HEK293 (cell line): ENCODE measurements around the gene CNN2.
A peak's percentile ranks its signal among the peaks of the same experiment; 100 is the strongest.

Experiments used
- CTCF ChIA-PET: fragments of 350-600 bp; formaldehyde crosslinking; extraction: SDS; loops from one replicate; lab custom pipeline; 2021; ENCODE audit warnings: antibody characterized with exemption; lab: Yijun Ruan, JAX
- POLR2A ChIA-PET: fragments of 300-600 bp; formaldehyde crosslinking; extraction: SDS; loops from one replicate; lab custom pipeline; 2020; ENCODE audit warnings: antibody characterized with exemption, inconsistent platforms; lab: Yijun Ruan, JAX
- H3K27ac ChIP-seq: fragments of 200-500 bp; sonication (Bioruptor generic); 2 replicates; pipeline ENCODE4 v1.5.1; 2014; ENCODE audit warnings: low read depth, low read length, control low read depth, inconsistent platforms; ENCODE audit errors: extremely low read depth
- H3K36me3 ChIP-seq, 2 experiments: fragments of 200-500 bp in 1 of 2; sonication (Bioruptor generic) in 1 of 2; 1 replicate in 1 of 2; 2 replicates in 1 of 2; pipeline ENCODE4 v1.5.1; 2014 to 2017; ENCODE audit warnings: inconsistent platforms in 2 of 2, low read length in 2 of 2; ENCODE audit not compliant: control insufficient read depth in 2 of 2, insufficient read depth in 1 of 2
- H3K4me1 ChIP-seq: fragments of 200-500 bp; sonication (Bioruptor generic); 2 replicates; pipeline ENCODE4 v1.5.1; 2014; ENCODE audit warnings: mild to moderate bottlenecking, low read length, inconsistent platforms; ENCODE audit not compliant: control insufficient read depth, insufficient read depth
- H3K4me3 ChIP-seq: 2 replicates; pipeline ENCODE4 v1.5.1; 2011; ENCODE audit warnings: low read depth, mild to moderate bottlenecking, control low read depth, low read length, moderate library complexity
- H3K9me3 ChIP-seq: fragments of 200-500 bp; sonication (Bioruptor generic); 2 replicates; pipeline ENCODE4 v1.5.1; 2014; ENCODE audit warnings: low read depth, low read length, inconsistent platforms; ENCODE audit not compliant: control insufficient read depth, insufficient read depth
- CTCF ChIP-seq: fragments of 450-650 bp; formaldehyde crosslinking; IDR thresholded peaks from 2 replicates; pipeline ENCODE4 v1.5.1; 2016; ENCODE audit warnings: missing biosample characterization, missing genetic modification characterization
- ELK4 ChIP-seq: IDR thresholded peaks from 2 replicates; pipeline ENCODE4 v1.6.1; 2011; ENCODE audit warnings: mild to moderate bottlenecking, low read depth, low read length, borderline replicate concordance
- GLIS1 ChIP-seq: fragments of 450-650 bp; formaldehyde crosslinking; IDR thresholded peaks from 2 replicates; pipeline ENCODE4 v1.5.1; 2016; ENCODE audit warnings: missing biosample characterization, missing genetic modification characterization
- OVOL3 ChIP-seq: fragments of 450-650 bp; formaldehyde crosslinking; IDR thresholded peaks from 2 replicates; pipeline ENCODE4 v1.5.1; 2016; ENCODE audit warnings: missing biosample characterization, missing genetic modification characterization
- PATZ1 ChIP-seq: fragments of 450-650 bp; formaldehyde crosslinking; IDR thresholded peaks from 2 replicates; pipeline ENCODE4 v1.5.1; 2016; ENCODE audit warnings: missing biosample characterization, missing genetic modification characterization
- PBX3 ChIP-seq: sonication (generic); formaldehyde crosslinking; IDR thresholded peaks from 2 replicates; pipeline ENCODE4 v1.8.1; 2022; ENCODE audit warnings: mild to moderate bottlenecking, moderate library complexity, missing genetic modification reagents
- PRDM4 ChIP-seq: fragments of 450-650 bp; formaldehyde crosslinking; IDR thresholded peaks from 2 replicates; pipeline ENCODE4 v1.5.1; 2017; ENCODE audit warnings: missing biosample characterization, missing genetic modification characterization
- SCRT2 ChIP-seq: fragments of 450-650 bp; formaldehyde crosslinking; IDR thresholded peaks from 2 replicates; pipeline ENCODE4 v1.5.1; 2016; ENCODE audit warnings: missing biosample characterization, missing genetic modification characterization
- TCF7L2 ChIP-seq: IDR thresholded peaks from 2 replicates; pipeline ENCODE4 v1.6.1; 2011; ENCODE audit warnings: low read depth, mild to moderate bottlenecking, inconsistent platforms, low read length, moderate library complexity, borderline replicate concordance
- YY1 ChIP-seq: fragments of 450-650 bp; formaldehyde crosslinking; IDR thresholded peaks from 2 replicates; pipeline ENCODE4 v1.5.1; 2018; ENCODE audit warnings: missing biosample characterization, missing genetic modification characterization
- ZBTB7A ChIP-seq: fragments of 450-650 bp; formaldehyde crosslinking; IDR thresholded peaks from 2 replicates; pipeline ENCODE4 v1.5.1; 2016; ENCODE audit warnings: low read depth, missing biosample characterization, missing genetic modification characterization
- ZFP69B ChIP-seq: fragments of 450-650 bp; formaldehyde crosslinking; IDR thresholded peaks from 2 replicates; pipeline ENCODE4 v1.5.1; 2016; ENCODE audit warnings: missing biosample characterization, missing genetic modification characterization
- ZNF140 ChIP-seq: fragments of 450-650 bp; formaldehyde crosslinking; IDR thresholded peaks from 2 replicates; pipeline ENCODE4 v1.5.1; 2016; ENCODE audit warnings: missing biosample characterization, missing genetic modification characterization
- ZNF169 ChIP-seq: fragments of 450-650 bp; formaldehyde crosslinking; IDR thresholded peaks from 2 replicates; pipeline ENCODE4 v1.5.1; 2016; ENCODE audit warnings: missing biosample characterization, missing genetic modification characterization
- ZNF184 ChIP-seq: fragments of 450-650 bp; IDR thresholded peaks from 2 replicates; pipeline ENCODE4 v1.5.1; 2018; ENCODE audit warnings: missing biosample characterization, mild to moderate bottlenecking, missing genetic modification characterization
- ZNF211 ChIP-seq: fragments of 450-650 bp; formaldehyde crosslinking; IDR thresholded peaks from 2 replicates; pipeline ENCODE4 v1.5.1; 2016; ENCODE audit warnings: low read depth, missing biosample characterization, missing genetic modification characterization
- ZNF221 ChIP-seq: fragments of 450-650 bp; formaldehyde crosslinking; IDR thresholded peaks from 2 replicates; pipeline ENCODE4 v1.5.1; 2017; ENCODE audit warnings: missing biosample characterization, missing genetic modification characterization, borderline replicate concordance
- ZNF311 ChIP-seq: fragments of 450-650 bp; formaldehyde crosslinking; IDR thresholded peaks from 2 replicates; pipeline ENCODE4 v1.5.1; 2017; ENCODE audit warnings: missing biosample characterization, missing genetic modification characterization, borderline replicate concordance
- ZNF324 ChIP-seq: fragments of 450-650 bp; formaldehyde crosslinking; IDR thresholded peaks from 2 replicates; pipeline ENCODE4 v1.5.1; 2016; ENCODE audit warnings: missing biosample characterization, missing genetic modification characterization
- ZNF335 ChIP-seq: fragments of 450-650 bp; formaldehyde crosslinking; conservative IDR thresholded peaks from 2 replicates; pipeline ENCODE4 v1.5.1; 2016; ENCODE audit warnings: missing biosample characterization, missing genetic modification characterization
- ZNF473 ChIP-seq: fragments of 450-650 bp; formaldehyde crosslinking; IDR thresholded peaks from 2 replicates; pipeline ENCODE4 v1.5.1; 2017; ENCODE audit warnings: missing biosample characterization, missing genetic modification characterization
- ZNF544 ChIP-seq: fragments of 450-650 bp; formaldehyde crosslinking; IDR thresholded peaks from 2 replicates; pipeline ENCODE4 v1.5.0; 2017; ENCODE audit warnings: missing biosample characterization, missing genetic modification characterization
- ZNF658 ChIP-seq: fragments of 450-650 bp; formaldehyde crosslinking; IDR thresholded peaks from 2 replicates; pipeline ENCODE4; 2016; ENCODE audit warnings: missing biosample characterization, missing genetic modification characterization
- ZNF776 ChIP-seq: fragments of 450-650 bp; formaldehyde crosslinking; IDR thresholded peaks from 2 replicates; pipeline ENCODE4 v1.5.0; 2017; ENCODE audit warnings: missing biosample characterization, missing genetic modification characterization, borderline replicate concordance
- ZNF777 ChIP-seq: fragments of 450-650 bp; formaldehyde crosslinking; IDR thresholded peaks from 2 replicates; pipeline ENCODE4 v1.5.1; 2017; ENCODE audit warnings: missing biosample characterization, missing genetic modification characterization, borderline replicate concordance
- ZSCAN30 ChIP-seq: fragments of 450-650 bp; IDR thresholded peaks from 2 replicates; pipeline ENCODE4 v1.5.1; 2018; ENCODE audit warnings: missing biosample characterization, mild to moderate bottlenecking, missing genetic modification characterization, moderate library complexity

Gene CNN2

GRCh38 chr19:988081-988480, 38.3 kb upstream of the CNN2 start (continued):
- no peak for TF ChIP-seq ZNF544
- no peak for TF ChIP-seq ZNF140 (tag by site-specific recombination)
- peak; percentile 55 for TF ChIP-seq GLIS1 (tag by site-specific recombination)
- TF ChIP-seq ZNF658 (tag by site-specific recombination) = no peak
- TF ChIP-seq ZNF221 (tag by site-specific recombination) = no peak
- TF ChIP-seq PBX3 = no peak
- TF ChIP-seq ZNF211 (tag by site-specific recombination) = no peak

- Histone ChIP-seq H3K4me1 (peaks cover 2% of the 10 kb centered on the region; the same call in 1 of the 2 replicates), H3K36me3 (peaks cover 9 to 70% of the 10 kb centered on the region in 2 experiments; a peak in 2 of 3 replicates), H3K9me3 (no peaks in the 10 kb centered on the region), H3K27ac (no peak overlapping the region), H3K4me3 (no peak overlapping the region)
- no peak for TF ChIP-seq ZNF169 (tag by site-specific recombination)
- TF ChIP-seq PRDM4 (tag by site-specific recombination) = no peak
- TF ChIP-seq ZNF776 (tag by site-specific recombination) = no peak
- no peak for TF ChIP-seq TCF7L2
- TF ChIP-seq ZNF184 (tag by site-specific recombination) = no peak
- no peak for TF ChIP-seq ZBTB7A (tag by site-specific recombination)
- no peak for TF ChIP-seq SCRT2 (tag by site-specific recombination)
- no peak for TF ChIP-seq ZNF777
- no peak for TF ChIP-seq ZNF335 (tag by site-specific recombination)
- no peak for TF ChIP-seq ZNF324 (tag by site-specific recombination)
- no peak for TF ChIP-seq YY1 (tag by site-specific recombination)
- TF ChIP-seq OVOL3 (tag by site-specific recombination) = no peak
- no peak for TF ChIP-seq ZSCAN30
- TF ChIP-seq ZNF658 (tag by site-specific recombination) = no peak
- no peak for TF ChIP-seq ZNF311
- POLR2A ChIA-PET = interaction anchor here (0.6 to 1.2 kb wide), 4 partner anchors 94 to 499 kb away, joined by 3 to 7 read pairs (median 6); no protein-coding TSS in a partner anchor
- CTCF ChIA-PET = interaction anchor here (0.6 to 1.3 kb wide), 4 partner anchors 50 to 376 kb away, joined by 3 to 6 read pairs (median 3); no protein-coding TSS in a partner anchor
Measured at GRCh38 chr19:988510-988909, 37.9 kb upstream of the CNN2 start.

- H3K27ac ChIP-seq = no peak overlapping the region
- no peaks in the 10 kb centered on the region; the same call in 1 of the 2 replicates for H3K4me1 ChIP-seq
- H3K9me3 ChIP-seq = no peaks in the 10 kb centered on the region
- ChIA-PET CTCF (interaction anchor here (0.6 to 1.3 kb wide), 3 partner anchors 51 to 183 kb away, joined by 3 to 6 read pairs (median 3); no protein-coding TSS in a partner anchor), POLR2A (interaction anchor here (1.2 kb wide), 1 partner anchor 93 kb away, joined by 7 read pairs; no protein-coding TSS in a partner anchor)
- H3K36me3 ChIP-seq = peaks cover 9 to 79% of the 10 kb centered on the region in 2 experiments; a peak in 2 of 3 replicates
- H3K4me3 ChIP-seq = no peak overlapping the region
- peak; percentile 35; the same call in 1 of the 2 replicates for TF ChIP-seq PATZ1 (tag by site-specific recombination)
- TF ChIP-seq CTCF (tag by site-specific recombination) = peak; percentile 56; the same call in 1 of the 2 replicates
- no peak for TF ChIP-seq ZNF473 (tag by site-specific recombination)
- TF ChIP-seq ELK4 = no peak
- TF ChIP-seq ZFP69B (tag by site-specific recombination) = peak; percentile 82
Measured at GRCh38 chr19:989381-990081, 36.9 kb upstream of the CNN2 start.
